Ishikawa (cell line): Measurements from ENCODE around the gene EEA1.

Experiments used
- CEBPB ChIP-seq: IDR thresholded peaks from 2 replicates; pipeline ENCODE4 v1.6.1; 2012
- CREB1 ChIP-seq: IDR thresholded peaks from 2 replicates; pipeline ENCODE4 v1.6.1; 2012; ENCODE audit warnings: low read depth
- EGR1 ChIP-seq: IDR thresholded peaks from 2 replicates; pipeline ENCODE4 v1.6.1; 2012
- EP300 ChIP-seq: IDR thresholded peaks from 2 replicates; pipeline ENCODE4 v1.6.1; 2012; ENCODE audit warnings: borderline replicate concordance
- FOXM1 ChIP-seq: IDR thresholded peaks from 2 replicates; pipeline ENCODE4 v1.6.1; 2012; ENCODE audit warnings: low read depth, borderline replicate concordance
- MAX ChIP-seq: IDR thresholded peaks from 2 replicates; pipeline ENCODE4 v1.6.1; 2012
- NFIC ChIP-seq: IDR thresholded peaks from 2 replicates; pipeline ENCODE4 v1.6.1; 2012
- RAD21 ChIP-seq: IDR thresholded peaks from 2 replicates; pipeline ENCODE4 v1.6.1; 2012; ENCODE audit warnings: low read depth
- REST ChIP-seq: IDR thresholded peaks from 2 replicates; pipeline ENCODE4 v1.6.1; 2012; ENCODE audit warnings: low read depth, mild to moderate bottlenecking
- TAF1 ChIP-seq: IDR thresholded peaks from 2 replicates; pipeline ENCODE4 v1.6.1; 2012; ENCODE audit warnings: low read depth, mild to moderate bottlenecking
- TCF12 ChIP-seq: IDR thresholded peaks from 2 replicates; pipeline ENCODE4 v1.6.1; 2012; ENCODE audit warnings: low read depth
- TEAD4 ChIP-seq: IDR thresholded peaks from 2 replicates; pipeline ENCODE4 v1.6.1; 2012
- USF1 ChIP-seq: IDR thresholded peaks from 2 replicates; pipeline ENCODE4 v1.6.1; 2012
- YY1 ChIP-seq: IDR thresholded peaks from 2 replicates; pipeline ENCODE4 v1.6.1; 2012; ENCODE audit warnings: low read depth
- ZBTB7A ChIP-seq: IDR thresholded peaks from 2 replicates; pipeline ENCODE4 v1.6.1; 2012; ENCODE audit warnings: low read depth

The EEA1 gene

GRCh38 chr12:92898755-92899154 lies 30.3 kb downstream of the EEA1 start:
- TF ChIP-seq RAD21 (no peak), TEAD4 (no peak), MAX (no peak), CEBPB (no peak), ZBTB7A (no peak), EP300 (no peak), FOXM1 (no peak), REST (no peak), YY1 (no peak)

- no peak for TF ChIP-seq YY1
- no peak for TF ChIP-seq MAX
- TF ChIP-seq CEBPB, result no peak
- TF ChIP-seq CREB1, result no peak
- TF ChIP-seq RAD21, result no peak
- TF ChIP-seq TEAD4, result no peak
- TF ChIP-seq REST, result no peak
- TF ChIP-seq EGR1, result no peak
Measured at GRCh38 chr12:92897844-92898243, 31.3 kb downstream of the EEA1 start.

- TF ChIP-seq FOXM1, result no peak
- TF ChIP-seq REST, result no peak
- no peak for TF ChIP-seq TCF12
- no peak for TF ChIP-seq ZBTB7A
- TF ChIP-seq USF1, result no peak
- no peak for TF ChIP-seq MAX
- no peak for TF ChIP-seq RAD21
- TF ChIP-seq TEAD4, result no peak
- no peak for TF ChIP-seq CEBPB
- TF ChIP-seq EGR1, result no peak
- TF ChIP-seq NFIC, result no peak
- no peak for TF ChIP-seq TAF1
- no peak for TF ChIP-seq EP300
- no peak for TF ChIP-seq CREB1
- no peak for TF ChIP-seq YY1
Measured at GRCh38 chr12:92890601-92891106, 38.4 kb downstream of the EEA1 start.

GRCh38 chr12:92886131-92886530 lies 43.0 kb downstream of the EEA1 start:
- TF ChIP-seq TCF12 (no peak), NFIC (no peak), TEAD4 (no peak), FOXM1 (no peak), ZBTB7A (no peak), EGR1 (no peak), EP300 (no peak), CREB1 (no peak)

GRCh38 chr12:92879698-92880322 lies 49.3 kb downstream of the EEA1 start:
- TF ChIP-seq TCF12 (no peak), MAX (no peak), USF1 (no peak), CEBPB (no peak), TEAD4 (no peak), NFIC (no peak), REST (no peak), EP300 (no peak), YY1 (no peak), TAF1 (no peak), EGR1 (no peak), RAD21 (no peak), FOXM1 (no peak), CREB1 (no peak), ZBTB7A (no peak)
